Cardiac muscle cell (in vitro differentiated cells and primary cell): ENCODE results near the gene DNAH11. TPM values are rescaled to one million over a fixed set of nuclear protein-coding genes. Genes with fewer than 3 reads are reported as not detected.
A peak's percentile ranks its signal among the peaks of the same experiment; 100 is the strongest.
"Not testable (repeated sequence)": the region's sequence is repeated elsewhere in the genome, so short reads cannot be mapped to it uniquely, and the experiment has no call there.

ENCODE experiments used
- DNase-seq, 2 donors: peaks; one replicate each; pipeline versions ENCODE4 v3.0.0 to v3.0.0-alpha.2; 2010 to 2017; ENCODE audit warnings: low read depth in 1 of 2, low spot score in 1 of 2
- H3K27ac ChIP-seq: fragments of 200-600 bp; sonication (generic); 2 replicates; pipeline ENCODE4 v1.5.1; 2016
- H3K27me3 ChIP-seq: fragments of 200-600 bp; sonication (generic); 2 replicates; pipeline ENCODE4 v1.6.0; 2016; ENCODE audit warnings: control low read depth
- H3K36me3 ChIP-seq: fragments of 200-600 bp; sonication (generic); 2 replicates; pipeline ENCODE4 v1.5.1; 2016; ENCODE audit warnings: control low read depth
- H3K4me1 ChIP-seq: fragments of 200-600 bp; sonication (generic); 2 replicates; pipeline ENCODE4 v1.8.1; 2017; ENCODE audit warnings: low read depth, mild to moderate bottlenecking, mixed run types
- H3K4me3 ChIP-seq: fragments of 200-600 bp; sonication (generic); 2 replicates; pipeline ENCODE4 v1.5.1; 2016; ENCODE audit warnings: mild to moderate bottlenecking
- H3K9me3 ChIP-seq: fragments of 200-600 bp; sonication (generic); 2 replicates; pipeline ENCODE4 v1.5.1; 2017; ENCODE audit warnings: low read depth, mild to moderate bottlenecking, control low read depth
- CTCF ChIP-seq: IDR thresholded peaks from 2 replicates; pipeline ENCODE4 v1.5.1; 2012; ENCODE audit warnings: low read depth, mild to moderate bottlenecking, low read length
- polyA plus RNA-seq: library from polyadenylated mRNA; unstranded; fragments of >200 nt; fragmentation: Nextera tagmentation; extraction: Ambion mirVana; gene quantifications from 2 replicates; pipeline ENCODE4 v1.2.1, GENCODE V29; 2016
- total RNA-seq: library from RNA; depleted of rRNA; stranded (reverse); fragments of >200 nt; gene quantifications from 2 replicates; pipeline ENCODE4 v1.2.3, GENCODE V29; 2016

The DNAH11 gene
- total and polyA plus RNA-seq, 2 experiments from 2014 or later, result 0.60 to 1.9 TPM

GRCh38 chr7:21869785-21870402 lies 327.1 kb downstream of the DNAH11 start:
- H3K27ac ChIP-seq, result peak overlapping the region; percentile 9
- H3K27me3 ChIP-seq, result no peaks in the 10 kb centered on the region
- no peaks in the 10 kb centered on the region for H3K36me3 ChIP-seq
- TF ChIP-seq CTCF, result no peak
- peak; percentile 30 to 39 for DNase-seq
- H3K4me3 ChIP-seq, result no peak overlapping the region
- no peaks in the 10 kb centered on the region for H3K9me3 ChIP-seq
- H3K4me1 ChIP-seq, result peaks cover 7% of the 10 kb centered on the region

GRCh38 chr7:21883069-21883468 lies 340.2 kb downstream of the DNAH11 start:
- no peak for DNase-seq
- TF ChIP-seq CTCF, result no peak
- Histone ChIP-seq H3K36me3 (no peaks in the 10 kb centered on the region), H3K27ac (no peak overlapping the region), H3K4me1 (no peaks in the 10 kb centered on the region), H3K4me3 (no peak overlapping the region), H3K27me3 (no peaks in the 10 kb centered on the region), H3K9me3 (no peaks in the 10 kb centered on the region)

GRCh38 chr7:21883501-21883900 lies 340.7 kb downstream of the DNAH11 start:
- H3K4me3 ChIP-seq, H3K4me1 ChIP-seq, H3K27me3 ChIP-seq, H3K27ac ChIP-seq, DNase-seq, H3K36me3 ChIP-seq, H3K9me3 ChIP-seq: not testable (repeated sequence)

GRCh38 chr7:21884496-21884895 lies 341.7 kb downstream of the DNAH11 start:
- Histone ChIP-seq H3K27me3 (no peaks in the 10 kb centered on the region), H3K4me1 (no peaks in the 10 kb centered on the region), H3K36me3 (no peaks in the 10 kb centered on the region), H3K9me3 (no peaks in the 10 kb centered on the region), H3K4me3 (no peak overlapping the region), H3K27ac (no peak overlapping the region)
- TF ChIP-seq CTCF, result no peak
- no peak for DNase-seq

GRCh38 chr7:21886396-21886795 lies 343.6 kb downstream of the DNAH11 start:
- no peak for TF ChIP-seq CTCF
- Histone ChIP-seq H3K4me1 (no peaks in the 10 kb centered on the region), H3K9me3 (no peaks in the 10 kb centered on the region), H3K36me3 (no peaks in the 10 kb centered on the region), H3K27ac (no peak overlapping the region), H3K4me3 (no peak overlapping the region), H3K27me3 (no peaks in the 10 kb centered on the region)
- no peak for DNase-seq

GRCh38 chr7:21887353-21887752 lies 344.5 kb downstream of the DNAH11 start:
- H3K4me1 ChIP-seq, result no peaks in the 10 kb centered on the region
- no peak overlapping the region for H3K4me3 ChIP-seq
- H3K9me3 ChIP-seq, result no peaks in the 10 kb centered on the region
- no peak overlapping the region for H3K27ac ChIP-seq
- no peaks in the 10 kb centered on the region for H3K36me3 ChIP-seq
- H3K27me3 ChIP-seq, result no peaks in the 10 kb centered on the region
- no peak for DNase-seq
- no peak for TF ChIP-seq CTCF
